ENCODE results near the gene MOGAT1. TPM values are rescaled to one million over a fixed set of nuclear protein-coding genes. Genes with fewer than 3 reads are reported as not detected.
A peak's percentile ranks its signal among the peaks of the same experiment; 100 is the strongest.

MOGAT1 gene
- total and polyA plus RNA-seq, 2 of the 13 experiments (the other 11 are each of a cell fraction or from before 2014, with no cell fraction given), result 0.98 to 4.3 TPM

DNA sequence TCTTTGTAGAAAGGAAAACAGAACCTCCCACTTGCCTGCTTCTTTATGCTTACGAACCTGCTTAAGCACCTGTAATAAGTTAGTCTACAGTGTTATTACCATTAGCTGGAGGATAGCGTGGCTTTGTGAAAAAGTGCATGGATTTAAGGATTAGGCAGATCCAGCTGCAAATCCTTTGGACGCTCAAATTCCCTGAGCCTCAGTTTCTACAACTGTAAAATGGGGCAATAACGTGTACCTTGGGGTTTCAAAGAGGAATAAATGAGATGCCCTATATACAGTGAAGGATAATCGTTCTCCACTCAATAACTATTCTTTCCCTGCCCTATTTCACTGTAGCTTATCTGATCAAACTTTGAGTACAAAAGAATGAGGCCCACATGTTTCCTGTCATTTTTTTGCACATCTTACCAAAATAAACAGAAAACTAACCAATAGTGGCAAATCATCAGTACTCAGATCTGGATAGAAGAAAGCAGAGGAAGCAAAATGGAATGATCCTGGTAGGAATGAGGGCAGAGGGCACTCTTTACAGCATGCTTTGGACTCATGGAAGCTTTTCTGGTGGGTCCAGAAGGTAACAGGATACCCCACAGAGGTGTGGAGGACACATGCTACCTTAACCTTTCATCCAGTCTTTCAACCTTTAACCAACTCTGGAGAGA is 14.8 kb downstream of the MOGAT1 start (continued):
- peak; percentile 15; the same call in 1 of the 2 replicates for TF ChIP-seq SALL1 (CRISPR knock-in tag; IDR thresholded peaks at IDR 0.05)
- no peak for TF ChIP-seq SOX13 (IDR thresholded peaks at IDR 0.05)
- peak in 1 of 2 experiments; percentile 55; a peak in 1 of 4 replicates for TF ChIP-seq SOX13 (CRISPR knock-in tag; conservative IDR thresholded peaks at IDR 0.05 in 1 of 2, IDR thresholded peaks at IDR 0.05 in 1 of 2)
- 0 out of 2 replicates have a peak, but pooled peaks have one; percentile 36 for TF ChIP-seq NR2F2 (IDR thresholded peaks at IDR 0.05; ENCODE audit: borderline replicate concordance, low read depth)
- TF ChIP-seq RARA (CRISPR knock-in tag; IDR thresholded peaks at IDR 0.05), result peak; percentile 42; the same call in 1 of the 2 replicates
- TF ChIP-seq NFIC (IDR thresholded peaks at IDR 0.05; ENCODE audit: low read length), result peak; percentile 50; the same call in 1 of the 2 replicates
- TF ChIP-seq TBX3 (IDR thresholded peaks at IDR 0.05; ENCODE audit: borderline replicate concordance), result no peak
- peak; percentile 94 for TF ChIP-seq PPARG (CRISPR knock-in tag; conservative IDR thresholded peaks at IDR 0.05)
- TF ChIP-seq RXRB (CRISPR knock-in tag; IDR thresholded peaks at IDR 0.05; ENCODE audit: borderline replicate concordance), result peak; percentile 79
- no peak for TF ChIP-seq ZNF256 (CRISPR knock-in tag; conservative IDR thresholded peaks at IDR 0.05)
- TF ChIP-seq HNF4A (CRISPR knock-in tag; IDR thresholded peaks at IDR 0.05), result peak; percentile 45
- TF ChIP-seq SMYD3 (CRISPR knock-in tag; IDR thresholded peaks at IDR 0.05), result no peak
- peak in 1 of 2 experiments; percentile 52; a peak in 2 of 4 replicates for TF ChIP-seq EP300 (IDR thresholded peaks at IDR 0.05; ENCODE audit: low read depth in 2 of 2, low read length in 2 of 2)
- no peak for TF ChIP-seq EP300 (CRISPR knock-in tag; IDR thresholded peaks at IDR 0.05; ENCODE audit: borderline replicate concordance)
- TF ChIP-seq ZNF501 (CRISPR knock-in tag; IDR thresholded peaks at IDR 0.05), result no peak
- no peak for TF ChIP-seq ZNF224 (CRISPR knock-in tag; IDR thresholded peaks at IDR 0.05)
- peak; percentile 86 for TF ChIP-seq KDM1A (CRISPR knock-in tag; IDR thresholded peaks at IDR 0.05)
- TF ChIP-seq ETV5 (CRISPR knock-in tag; IDR thresholded peaks at IDR 0.05; ENCODE audit: borderline replicate concordance), result peak; percentile 34; the same call in 1 of the 2 replicates
- TF ChIP-seq, protein P1, sequence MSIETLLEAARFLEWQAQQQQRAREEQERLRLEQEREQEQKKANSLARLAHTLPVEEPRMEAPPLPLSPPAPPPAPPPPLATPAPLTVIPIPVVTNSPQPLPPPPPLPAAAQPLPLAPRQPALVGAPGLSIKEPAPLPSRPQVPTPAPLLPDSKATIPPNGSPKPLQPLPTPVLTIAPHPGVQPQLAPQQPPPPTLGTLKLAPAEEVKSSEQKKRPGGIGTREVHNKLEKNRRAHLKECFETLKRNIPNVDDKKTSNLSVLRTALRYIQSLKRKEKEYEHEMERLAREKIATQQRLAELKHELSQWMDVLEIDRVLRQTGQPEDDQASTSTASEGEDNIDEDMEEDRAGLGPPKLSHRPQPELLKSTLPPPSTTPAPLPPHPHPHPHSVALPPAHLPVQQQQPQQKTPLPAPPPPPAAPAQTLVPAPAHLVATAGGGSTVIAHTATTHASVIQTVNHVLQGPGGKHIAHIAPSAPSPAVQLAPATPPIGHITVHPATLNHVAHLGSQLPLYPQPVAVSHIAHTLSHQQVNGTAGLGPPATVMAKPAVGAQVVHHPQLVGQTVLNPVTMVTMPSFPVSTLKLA (IDR thresholded peaks at IDR 0.05), result 0 out of 2 replicates have a peak, but pooled peaks have one; percentile 11
- TF ChIP-seq, protein P2, sequence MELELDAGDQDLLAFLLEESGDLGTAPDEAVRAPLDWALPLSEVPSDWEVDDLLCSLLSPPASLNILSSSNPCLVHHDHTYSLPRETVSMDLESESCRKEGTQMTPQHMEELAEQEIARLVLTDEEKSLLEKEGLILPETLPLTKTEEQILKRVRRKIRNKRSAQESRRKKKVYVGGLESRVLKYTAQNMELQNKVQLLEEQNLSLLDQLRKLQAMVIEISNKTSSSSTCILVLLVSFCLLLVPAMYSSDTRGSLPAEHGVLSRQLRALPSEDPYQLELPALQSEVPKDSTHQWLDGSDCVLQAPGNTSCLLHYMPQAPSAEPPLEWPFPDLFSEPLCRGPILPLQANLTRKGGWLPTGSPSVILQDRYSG (CRISPR knock-in tag; IDR thresholded peaks at IDR 0.05), result no peak
- peak; percentile 16; the same call in 1 of the 3 replicates for TF ChIP-seq MXI1 (IDR thresholded peaks at IDR 0.05; ENCODE audit: borderline replicate concordance, low read depth, low read length)
- TF ChIP-seq ZC3H4 (CRISPR knock-in tag; IDR thresholded peaks at IDR 0.05; ENCODE audit: borderline replicate concordance), result no peak
- TF ChIP-seq, protein P3, sequence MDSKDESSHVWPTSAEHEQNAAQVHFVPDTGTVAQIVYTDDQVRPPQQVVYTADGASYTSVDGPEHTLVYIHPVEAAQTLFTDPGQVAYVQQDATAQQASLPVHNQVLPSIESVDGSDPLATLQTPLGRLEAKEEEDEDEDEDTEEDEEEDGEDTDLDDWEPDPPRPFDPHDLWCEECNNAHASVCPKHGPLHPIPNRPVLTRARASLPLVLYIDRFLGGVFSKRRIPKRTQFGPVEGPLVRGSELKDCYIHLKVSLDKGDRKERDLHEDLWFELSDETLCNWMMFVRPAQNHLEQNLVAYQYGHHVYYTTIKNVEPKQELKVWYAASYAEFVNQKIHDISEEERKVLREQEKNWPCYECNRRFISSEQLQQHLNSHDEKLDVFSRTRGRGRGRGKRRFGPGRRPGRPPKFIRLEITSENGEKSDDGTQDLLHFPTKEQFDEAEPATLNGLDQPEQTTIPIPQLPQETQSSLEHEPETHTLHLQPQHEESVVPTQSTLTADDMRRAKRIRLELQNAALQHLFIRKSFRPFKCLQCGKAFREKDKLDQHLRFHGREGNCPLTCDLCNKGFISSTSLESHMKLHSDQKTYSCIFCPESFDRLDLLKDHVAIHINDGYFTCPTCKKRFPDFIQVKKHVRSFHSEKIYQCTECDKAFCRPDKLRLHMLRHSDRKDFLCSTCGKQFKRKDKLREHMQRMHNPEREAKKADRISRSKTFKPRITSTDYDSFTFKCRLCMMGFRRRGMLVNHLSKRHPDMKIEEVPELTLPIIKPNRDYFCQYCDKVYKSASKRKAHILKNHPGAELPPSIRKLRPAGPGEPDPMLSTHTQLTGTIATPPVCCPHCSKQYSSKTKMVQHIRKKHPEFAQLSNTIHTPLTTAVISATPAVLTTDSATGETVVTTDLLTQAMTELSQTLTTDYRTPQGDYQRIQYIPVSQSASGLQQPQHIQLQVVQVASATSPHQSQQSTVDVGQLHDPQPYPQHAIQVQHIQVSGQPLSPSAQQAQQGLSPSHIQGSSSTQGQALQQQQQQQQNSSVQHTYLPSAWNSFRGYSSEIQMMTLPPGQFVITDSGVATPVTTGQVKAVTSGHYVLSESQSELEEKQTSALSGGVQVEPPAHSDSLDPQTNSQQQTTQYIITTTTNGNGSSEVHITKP (CRISPR knock-in tag; IDR thresholded peaks at IDR 0.05; ENCODE audit: low read depth), result peak; percentile 35; the same call in 1 of the 2 replicates
- TF ChIP-seq TRIM24 (CRISPR knock-in tag; IDR thresholded peaks at IDR 0.05), result 0 out of 2 replicates have a peak, but pooled peaks have one; percentile 25

Data from HepG2 (cell line).